H1 (cell line): Measurements from ENCODE around the gene C1D. TPM values are rescaled to one million over a fixed set of nuclear protein-coding genes. Genes with fewer than 3 reads are reported as not detected.

Source experiments
- CTCF ChIA-PET: fragments of 300-600 bp; sonication (Branson Sonifier 250); formaldehyde crosslinking; loops from one replicate; lab custom pipeline; 2021; ENCODE audit not compliant: partially characterized antibody; lab: Charles Lee
- POLR2A ChIA-PET: fragments of 300-600 bp; sonication (Branson Sonifier 250); formaldehyde crosslinking; loops from one replicate; lab custom pipeline; 2021; ENCODE audit warnings: inconsistent platforms; ENCODE audit not compliant: partially characterized antibody; lab: Charles Lee
- DNase-seq, 2 experiments: peaks; one replicate each; pipeline versions ENCODE4 v3.0.0 to v3.0.0-alpha.2; 2010 to 2022; ENCODE audit warnings: low spot score in 2 of 2, low read depth in 1 of 2, mixed read lengths in 1 of 2
- FAIRE-seq: peaks from 2 replicates; lab custom pipeline; 2011; peaks lifted over from hg19 to GRCh38; lab: Jason Lieb, UNC
- H2AFZ ChIP-seq: 2 replicates; pipeline ENCODE4 v1.8.1; 2012; ENCODE audit warnings: low read length, inconsistent platforms
- H2AK5ac ChIP-seq: 2 replicates; pipeline ENCODE4 v1.6.1; 2013; ENCODE audit warnings: low read depth, low read length
- H2BK120ac ChIP-seq: replicated peaks from 2 replicates; pipeline ENCODE3; 2013; ENCODE audit warnings: low read depth, low read length, inconsistent platforms
- H2BK12ac ChIP-seq: 2 replicates; pipeline ENCODE4 v1.6.1; 2013; ENCODE audit warnings: low read depth, low read length
- H2BK15ac ChIP-seq: 2 replicates; pipeline ENCODE4 v1.6.1; 2013; ENCODE audit warnings: low read length
- H2BK20ac ChIP-seq: 2 replicates; pipeline ENCODE4 v1.6.1; 2013; ENCODE audit warnings: low read length
- H2BK5ac ChIP-seq: 2 replicates; pipeline ENCODE4 v1.6.1; 2013; ENCODE audit warnings: low read depth, low read length
- H3K14ac ChIP-seq: 2 replicates; pipeline ENCODE4 v1.6.1; 2013; ENCODE audit warnings: inconsistent platforms; ENCODE audit not compliant: insufficient read length
- H3K18ac ChIP-seq: 2 replicates; pipeline ENCODE4 v1.6.1; 2013; ENCODE audit warnings: low read length; ENCODE audit errors: extremely low read depth
- H3K23ac ChIP-seq: 2 replicates; pipeline ENCODE4 v1.6.1; 2013; ENCODE audit warnings: inconsistent platforms; ENCODE audit not compliant: insufficient read length
- H3K23me2 ChIP-seq: 2 replicates; pipeline ENCODE4 v1.6.1; 2013; ENCODE audit warnings: low read depth, low read length
- H3K27ac ChIP-seq: 2 replicates; pipeline ENCODE4 v1.6.1; 2011; ENCODE audit warnings: low read depth, low read length, inconsistent platforms
- H3K27me3 ChIP-seq, 4 experiments: replicated peaks in 1 of 4; 1 replicate in 1 of 4; 2 replicates in 3 of 4; pipeline versions ENCODE4 v1.6.1 to v1.8.1; 2011 to 2013; ENCODE audit warnings: low read length in 3 of 4, mild to moderate bottlenecking in 3 of 4, inconsistent platforms in 2 of 4, mixed read lengths in 2 of 4, moderate library complexity in 1 of 4; ENCODE audit not compliant: control insufficient read depth in 3 of 4, insufficient read depth in 3 of 4; ENCODE audit errors: extremely low read depth in 1 of 4
- H3K36me3 ChIP-seq, 4 experiments: 2 replicates each; pipeline versions ENCODE4 v1.6.1 to v1.8.1; 2011 to 2013; ENCODE audit warnings: mild to moderate bottlenecking in 4 of 4, low read length in 3 of 4, moderate library complexity in 2 of 4, control low read depth in 1 of 4, inconsistent platforms in 1 of 4; ENCODE audit not compliant: insufficient read depth in 4 of 4, control insufficient read depth in 2 of 4
- H3K4ac ChIP-seq: replicated peaks from 2 replicates; pipeline ENCODE3; 2013; ENCODE audit warnings: low read length, low read depth, mixed read lengths, inconsistent platforms; ENCODE audit not compliant: insufficient read length
- H3K4me1 ChIP-seq, 4 experiments: replicated peaks in 1 of 4; 1 replicate in 1 of 4; 2 replicates in 3 of 4; pipeline versions ENCODE4 v1.6.1 to v1.8.1; 2011 to 2013; ENCODE audit warnings: low read length in 3 of 4, inconsistent platforms in 2 of 4, mixed read lengths in 1 of 4; ENCODE audit not compliant: insufficient read depth in 4 of 4, control insufficient read depth in 3 of 4
- H3K4me2 ChIP-seq, 2 experiments: 2 replicates each; pipeline versions ENCODE4 v1.6.1 to v1.8.1; 2011 to 2013; ENCODE audit warnings: low read depth in 2 of 2, low read length in 2 of 2, control low read depth in 1 of 2, inconsistent platforms in 1 of 2, mild to moderate bottlenecking in 1 of 2; ENCODE audit not compliant: insufficient read depth in 1 of 2
- H3K4me3 ChIP-seq, 4 experiments: fragments of 200-600, 300-600 bp in 1 of 4; sonication (generic), shearing (Covaris generic), sonication (Bioruptor Twin) in 1 of 4; 2 replicates each; pipeline versions ENCODE4 v1.5.1 to v1.8.1; 2011 to 2016; ENCODE audit warnings: low read length in 4 of 4, low read depth in 3 of 4, control low read depth in 2 of 4, inconsistent platforms in 2 of 4, mild to moderate bottlenecking in 2 of 4, mixed read lengths in 1 of 4, moderate library complexity in 1 of 4; ENCODE audit not compliant: insufficient read depth in 2 of 4; ENCODE audit errors: extremely low read depth in 1 of 4
- H3K56ac ChIP-seq: replicated peaks from 2 replicates; pipeline ENCODE3; 2013; ENCODE audit warnings: low read depth, mild to moderate bottlenecking, mixed read lengths, low read length, inconsistent platforms; ENCODE audit not compliant: insufficient read length
- H3K79me1 ChIP-seq: 2 replicates; pipeline ENCODE4 v1.6.1; 2013; ENCODE audit warnings: low read depth, low read length, control low read depth
- H3K79me2 ChIP-seq, 2 experiments: 2 replicates each; pipeline versions ENCODE4 v1.6.1 to v1.8.1; 2012 to 2013; ENCODE audit warnings: low read length in 2 of 2, mild to moderate bottlenecking in 2 of 2, inconsistent platforms in 1 of 2; ENCODE audit not compliant: insufficient read depth in 2 of 2, control insufficient read depth in 1 of 2
- H3K9ac ChIP-seq, 4 experiments: replicated peaks in 1 of 4; 1 replicate in 1 of 4; 2 replicates in 3 of 4; pipeline versions ENCODE4 v1.6.1 to v1.8.1; 2011 to 2013; ENCODE audit warnings: low read depth in 3 of 4, low read length in 3 of 4, control low read depth in 2 of 4, mild to moderate bottlenecking in 2 of 4, moderate library complexity in 2 of 4, inconsistent platforms in 1 of 4; ENCODE audit errors: extremely low read depth in 1 of 4
- H3K9me3 ChIP-seq, 2 experiments: 2 replicates each; pipeline versions ENCODE4 v1.6.1 to v1.8.1; 2012 to 2013; ENCODE audit warnings: mild to moderate bottlenecking in 2 of 2, moderate library complexity in 2 of 2, control low read depth in 1 of 2, inconsistent platforms in 1 of 2, low read depth in 1 of 2, low read length in 1 of 2, mixed read lengths in 1 of 2; ENCODE audit not compliant: insufficient read depth in 2 of 2
- H4K20me1 ChIP-seq, 2 experiments: replicated peaks in 1 of 2; 2 replicates each; pipeline versions ENCODE3 to v1.8.1; 2011 to 2013; ENCODE audit warnings: inconsistent platforms in 2 of 2, low read length in 2 of 2, mild to moderate bottlenecking in 1 of 2; ENCODE audit not compliant: insufficient read depth in 2 of 2, control insufficient read depth in 1 of 2
- H4K5ac ChIP-seq: 2 replicates; pipeline ENCODE4 v1.6.1; 2013; ENCODE audit warnings: low read length, low read depth, mixed read lengths, inconsistent platforms; ENCODE audit not compliant: insufficient read length
- H4K8ac ChIP-seq: 2 replicates; pipeline ENCODE4 v1.8.0; 2013; ENCODE audit warnings: mild to moderate bottlenecking, moderate library complexity, low read length, inconsistent platforms; ENCODE audit not compliant: insufficient read depth; ENCODE audit errors: extremely low read depth
- H4K91ac ChIP-seq: replicated peaks from 2 replicates; pipeline ENCODE3; 2013; ENCODE audit warnings: low read length, mixed read lengths, inconsistent platforms; ENCODE audit not compliant: insufficient read length
- ATF2 ChIP-seq: IDR thresholded peaks from 2 replicates; pipeline ENCODE4 v1.6.1; 2012; ENCODE audit warnings: low read length, inconsistent platforms
- CTBP2 ChIP-seq: IDR thresholded peaks from 2 replicates; pipeline ENCODE4 v1.7.0; 2011; ENCODE audit warnings: borderline replicate concordance, mild to moderate bottlenecking, moderate library complexity, mixed read lengths, low read length; ENCODE audit not compliant: insufficient read depth, insufficient read length
- EP300 ChIP-seq, 2 experiments: IDR thresholded peaks; 1 replicate in 1 of 2; 2 replicates in 1 of 2; pipeline ENCODE4 v1.6.1; 2011 to 2012; ENCODE audit warnings: low read depth in 2 of 2, low read length in 2 of 2, mild to moderate bottlenecking in 2 of 2, borderline replicate concordance in 1 of 2, inconsistent platforms in 1 of 2, moderate library complexity in 1 of 2
- EZH2 ChIP-seq: fragments of 200-600 bp; sonication (generic); IDR thresholded peaks from 2 replicates; pipeline ENCODE4 v1.7.1; 2012; ENCODE audit warnings: low read depth, mild to moderate bottlenecking, moderate library complexity, low read length, inconsistent platforms; ENCODE audit not compliant: severe bottlenecking
- FOSL1 ChIP-seq: IDR thresholded peaks from 2 replicates; pipeline ENCODE4 v1.6.1; 2011; ENCODE audit warnings: mild to moderate bottlenecking, low read depth, low read length, moderate library complexity; ENCODE audit not compliant: insufficient read depth
- GABPA ChIP-seq: IDR thresholded peaks from 2 replicates; pipeline ENCODE4 v1.6.1; 2011; ENCODE audit warnings: mild to moderate bottlenecking, low read length, moderate library complexity, borderline replicate concordance; ENCODE audit not compliant: insufficient read depth
- SAP30 ChIP-seq: fragments of 300-600 bp; sonication (generic); IDR thresholded peaks from 2 replicates; pipeline ENCODE4 v1.7.1; 2012; ENCODE audit warnings: low read length, moderate library complexity, mild to moderate bottlenecking, inconsistent platforms; ENCODE audit not compliant: insufficient read depth, insufficient replicate concordance
- SP2 ChIP-seq: IDR thresholded peaks from 2 replicates; pipeline ENCODE4 v1.6.1; 2012; ENCODE audit warnings: mild to moderate bottlenecking, low read length, inconsistent platforms
- TAF7 ChIP-seq: optimal IDR thresholded peaks from 2 replicates; pipeline ENCODE3; 2011; ENCODE audit warnings: low read depth, mild to moderate bottlenecking, inconsistent platforms, low read length, moderate library complexity, borderline replicate concordance
- ZNF274 ChIP-seq: IDR thresholded peaks from 2 replicates; pipeline ENCODE4 v1.7.0; 2012; ENCODE audit warnings: low read length, borderline replicate concordance; ENCODE audit errors: extremely low read depth
- polyA plus RNA-seq, 7 experiments: library from polyadenylated mRNA; depleted of rRNA in 3 of 7; stranded (reverse) in 5 of 7; unstranded in 2 of 7; fragments of >200 nt in 5 of 7; fragments of 200-250 nt in 2 of 7; gene quantifications; 1 replicate in 5 of 7; 2 replicates in 1 of 7; 4 replicates in 1 of 7; pipeline versions ENCODE4 v1.2.1 to v1.2.3, GENCODE V29; 2011 to 2013; ENCODE audit warnings: missing spikeins in 2 of 7, mixed read lengths in 2 of 7
- total RNA-seq: library from RNA; stranded (reverse); fragmentation: NEBNext Ultra II Directional; extraction: Animal tissue kit (Norgen Biotek cat#: 25700); gene quantifications from 2 replicates; pipeline ENCODE4 v1.2.1, GENCODE V29; 2021
- TF ChIP-seq, protein P1 (sequence below): IDR thresholded peaks from 2 replicates; pipeline ENCODE4 v1.6.1; 2011; ENCODE audit warnings: low read depth, mild to moderate bottlenecking, low read length; ENCODE audit not compliant: insufficient read depth

Gene C1D
- total and polyA plus RNA-seq, 2 of the 8 experiments (the other 6 are each of a cell fraction or from before 2014, with no cell fraction given), result 17.5 to 24.1 TPM

- no peak overlapping the region for H2BK20ac ChIP-seq
- no peak overlapping the region for H4K91ac ChIP-seq
- H3K23me2 ChIP-seq, result no peaks in the 10 kb centered on the region
- no peak overlapping the region for H2BK120ac ChIP-seq
- no peaks in the 10 kb centered on the region for H3K27me3 ChIP-seq
- no peak overlapping the region for H2AK5ac ChIP-seq
- H3K4ac ChIP-seq, result no peak overlapping the region
- no peak overlapping the region for H3K4me3 ChIP-seq
- no peak overlapping the region for H3K18ac ChIP-seq
- no peak overlapping the region for H4K5ac ChIP-seq
- H3K4me1 ChIP-seq, result no peaks in the 10 kb centered on the region
- H3K23ac ChIP-seq, result no peak overlapping the region
- CTCF ChIA-PET, result interaction anchor here (0.8 to 4.9 kb wide), 36 partner anchors 8 to 713 kb away, joined by 3 to 32 read pairs (median 4); no protein-coding TSS in a partner anchor
- H3K4me2 ChIP-seq, result no peak overlapping the region
- H2BK5ac ChIP-seq, result no peak overlapping the region
- no peak overlapping the region for H4K8ac ChIP-seq
- H3K9me3 ChIP-seq, result no peaks in the 10 kb centered on the region
- H2AFZ ChIP-seq, result no peak overlapping the region
- no peak overlapping the region for H2BK12ac ChIP-seq
- FAIRE-seq (no peak), DNase-seq (no peak)
- no peaks in the 10 kb centered on the region for H3K79me2 ChIP-seq
- no peaks in the 10 kb centered on the region for H4K20me1 ChIP-seq
- H3K79me1 ChIP-seq, result no peaks in the 10 kb centered on the region
- H3K14ac ChIP-seq, result no peak overlapping the region
- POLR2A ChIA-PET, result no interaction called here
- H3K36me3 ChIP-seq, result no peaks in the 10 kb centered on the region
- no peak overlapping the region for H3K56ac ChIP-seq
- H2BK15ac ChIP-seq, result no peak overlapping the region
- no peak overlapping the region for H3K27ac ChIP-seq
- H3K9ac ChIP-seq, result no peak overlapping the region
- no peak for TF ChIP-seq CTBP2
- no peak for TF ChIP-seq SAP30
- no peak for TF ChIP-seq SP2
- TF ChIP-seq GABPA, result no peak
- TF ChIP-seq, protein P1, sequence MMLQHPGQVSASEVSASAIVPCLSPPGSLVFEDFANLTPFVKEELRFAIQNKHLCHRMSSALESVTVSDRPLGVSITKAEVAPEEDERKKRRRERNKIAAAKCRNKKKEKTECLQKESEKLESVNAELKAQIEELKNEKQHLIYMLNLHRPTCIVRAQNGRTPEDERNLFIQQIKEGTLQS, result no peak
- TF ChIP-seq ATF2, result no peak
- no peak for TF ChIP-seq EZH2
- TF ChIP-seq TAF7, result no peak
- no peak for TF ChIP-seq ZNF274
- TF ChIP-seq EP300 (IDR thresholded peaks at IDR 0.05; ENCODE audit: borderline replicate concordance in 1 of 2, low read depth in 2 of 2, low read length in 2 of 2), result no peak
- TF ChIP-seq FOSL1, result no peak
Measured at GRCh38 chr2:68031043-68031442, 31.8 kb downstream of the C1D start.
